ENCODE data around the gene PARM1.

GRCh38 chr4:75004755-75005668 lies 72.1 kb downstream of the PARM1 start:
- TF ChIP-seq CTCF (IDR thresholded peaks at IDR 0.05; ENCODE audit: poor library complexity) (no peak), EZH2 (IDR thresholded peaks at IDR 0.05; ENCODE audit: borderline replicate concordance) (no peak), EZH2phosphoT487 (IDR thresholded peaks at IDR 0.05; ENCODE audit: low read depth, severe bottlenecking, unreplicated experiment) (no peak)

All from hepatocyte (in vitro differentiated cells).